Hepatocyte (in vitro differentiated cells): ENCODE results near the gene KIN.

Experiments
- EZH2 ChIP-seq: fragments of 200-600 bp; sonication (generic); IDR thresholded peaks from 2 replicates; pipeline ENCODE4 v1.6.1; 2016; ENCODE audit warnings: antibody characterized with exemption, mild to moderate bottlenecking, borderline replicate concordance
- EZH2phosphoT487 ChIP-seq: fragments of 200-600 bp; sonication (generic); IDR thresholded peaks from one replicate; pipeline ENCODE4 v1.6.1; 2018; ENCODE audit warnings: antibody characterized with exemption, mild to moderate bottlenecking, low read depth, moderate library complexity; ENCODE audit not compliant: unreplicated experiment, severe bottlenecking
- TF ChIP-seq, protein P1 (sequence below): fragments of 200-600 bp; sonication (generic); IDR thresholded peaks from 2 replicates; pipeline ENCODE4 v1.5.1; 2016; ENCODE audit warnings: antibody characterized with exemption, mild to moderate bottlenecking; ENCODE audit not compliant: poor library complexity

GRCh38 chr10:7836571-7836970 lies 48.8 kb upstream of the KIN start:
- TF ChIP-seq, protein P1, sequence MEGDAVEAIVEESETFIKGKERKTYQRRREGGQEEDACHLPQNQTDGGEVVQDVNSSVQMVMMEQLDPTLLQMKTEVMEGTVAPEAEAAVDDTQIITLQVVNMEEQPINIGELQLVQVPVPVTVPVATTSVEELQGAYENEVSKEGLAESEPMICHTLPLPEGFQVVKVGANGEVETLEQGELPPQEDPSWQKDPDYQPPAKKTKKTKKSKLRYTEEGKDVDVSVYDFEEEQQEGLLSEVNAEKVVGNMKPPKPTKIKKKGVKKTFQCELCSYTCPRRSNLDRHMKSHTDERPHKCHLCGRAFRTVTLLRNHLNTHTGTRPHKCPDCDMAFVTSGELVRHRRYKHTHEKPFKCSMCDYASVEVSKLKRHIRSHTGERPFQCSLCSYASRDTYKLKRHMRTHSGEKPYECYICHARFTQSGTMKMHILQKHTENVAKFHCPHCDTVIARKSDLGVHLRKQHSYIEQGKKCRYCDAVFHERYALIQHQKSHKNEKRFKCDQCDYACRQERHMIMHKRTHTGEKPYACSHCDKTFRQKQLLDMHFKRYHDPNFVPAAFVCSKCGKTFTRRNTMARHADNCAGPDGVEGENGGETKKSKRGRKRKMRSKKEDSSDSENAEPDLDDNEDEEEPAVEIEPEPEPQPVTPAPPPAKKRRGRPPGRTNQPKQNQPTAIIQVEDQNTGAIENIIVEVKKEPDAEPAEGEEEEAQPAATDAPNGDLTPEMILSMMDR: no peak
- TF ChIP-seq EZH2phosphoT487 (no peak), EZH2 (no peak)
